ENCODE measurements around the gene P3H2. TPM values are rescaled to one million over a fixed set of nuclear protein-coding genes. Genes with fewer than 3 reads are reported as not detected.

The P3H2 gene
- total RNA-seq, 1 donor from 2014 or later, result 13.9 TPM

Other genes with a start within 250 kb of the P3H2 start
- gene CLDN1, start 201.5 kb upstream of the P3H2 start, total RNA-seq, result 64.2 TPM

Data from ureter (tissue), 1 donor.